ENCODE measurements around the gene PLA2G6. TPM values are rescaled to one million over a fixed set of nuclear protein-coding genes. Genes with fewer than 3 reads are reported as not detected.

Gene PLA2G6
- total RNA-seq, result 16.3 to 30.2 TPM (median 21.0 TPM) in 3 replicates
- long read RNA-seq, partial matches to known transcripts, result 0 of 6 reads
- long read RNA-seq, other reads (novel, unspliced or antisense), result 5 of 6 reads

- peaks cover 39% of the 10 kb centered on the region for H3K4me1 Mint-ChIP-seq (ENCODE audit: low read depth)
- peak within 1 kb of the TSS; percentile 92 for H3K4me3 Mint-ChIP-seq (ENCODE audit: unreplicated experiment)
- H3K27me3 Mint-ChIP-seq (ENCODE audit: low read depth), result no peaks in the 10 kb centered on the region
- no peak for TF ChIP-seq CTCF (IDR thresholded peaks at IDR 0.05)
- DNase-seq (ENCODE audit: low spot score), result peak; percentile 99
- H3K27ac Mint-ChIP-seq (ENCODE audit: unreplicated experiment), result peak within 1 kb of the TSS; percentile 99
- no peaks in the 10 kb centered on the region for H3K36me3 Mint-ChIP-seq (ENCODE audit: low read depth)
- H3K9me3 Mint-ChIP-seq (ENCODE audit: low read depth), result no peaks in the 10 kb centered on the region
Observed at GRCh38 chr22:38181453-38182200, at the start of gene PLA2G6. PLA2G6 (minus strand) TSS chr22:38181830; CDS start chr22:38169426, 12,404 bp downstream.

GRCh38 chr22:38230916-38231315, 49.3 kb upstream of the PLA2G6 start:
- TF ChIP-seq CTCF (IDR thresholded peaks at IDR 0.05), result no peak
- Mint-ChIP-seq H3K4me1 (ENCODE audit: low read depth) (peaks cover 7% of the 10 kb centered on the region), H3K36me3 (ENCODE audit: low read depth) (peaks cover 37% of the 10 kb centered on the region), H3K27ac (ENCODE audit: unreplicated experiment) (no peak overlapping the region), H3K27me3 (ENCODE audit: low read depth) (no peaks in the 10 kb centered on the region), H3K4me3 (ENCODE audit: unreplicated experiment) (no peak overlapping the region), H3K9me3 (ENCODE audit: low read depth) (no peaks in the 10 kb centered on the region)
- DNase-seq (ENCODE audit: low spot score), result no peak

GRCh38 chr22:38230108-38230825, 48.6 kb upstream of the PLA2G6 start:
- Mint-ChIP-seq H3K9me3 (ENCODE audit: low read depth) (no peaks in the 10 kb centered on the region), H3K27ac (ENCODE audit: unreplicated experiment) (no peak overlapping the region), H3K4me1 (ENCODE audit: low read depth) (peaks cover 7% of the 10 kb centered on the region), H3K4me3 (ENCODE audit: unreplicated experiment) (no peak overlapping the region), H3K27me3 (ENCODE audit: low read depth) (no peaks in the 10 kb centered on the region), H3K36me3 (ENCODE audit: low read depth) (peaks cover 36% of the 10 kb centered on the region)
- no peak for DNase-seq (ENCODE audit: low spot score)
- peak; percentile 59 for TF ChIP-seq CTCF (IDR thresholded peaks at IDR 0.05)

GRCh38 chr22:38228873-38229740, 47.5 kb upstream of the PLA2G6 start:
- Mint-ChIP-seq H3K27me3 (ENCODE audit: low read depth) (no peaks in the 10 kb centered on the region), H3K4me3 (ENCODE audit: unreplicated experiment) (no peak overlapping the region), H3K27ac (ENCODE audit: unreplicated experiment) (peak overlapping the region; percentile 61), H3K36me3 (ENCODE audit: low read depth) (peaks cover 31% of the 10 kb centered on the region), H3K9me3 (ENCODE audit: low read depth) (no peaks in the 10 kb centered on the region), H3K4me1 (ENCODE audit: low read depth) (peaks cover 7% of the 10 kb centered on the region)
- no peak for DNase-seq (ENCODE audit: low spot score)
- TF ChIP-seq CTCF (IDR thresholded peaks at IDR 0.05), result no peak

Data from chondrocyte (in vitro differentiated cells).